Neural cell (in vitro differentiated cells): ENCODE results near the gene DPP7.

ENCODE experiments used
- EP300 ChIP-seq: fragments of 450-650 bp; conservative IDR thresholded peaks from 2 replicates; pipeline ENCODE4 v1.6.1; 2014; ENCODE audit warnings: antibody characterized with exemption, mild to moderate bottlenecking, moderate library complexity; ENCODE audit not compliant: poor library complexity, severe bottlenecking
- MXI1 ChIP-seq: fragments of 450-650 bp; conservative IDR thresholded peaks from 2 replicates; pipeline ENCODE4 v1.6.1; 2014; ENCODE audit warnings: antibody characterized with exemption, mild to moderate bottlenecking; ENCODE audit not compliant: poor library complexity, severe bottlenecking
- POLR2AphosphoS5 ChIP-seq: IDR thresholded peaks from 2 replicates; pipeline ENCODE4 v1.6.1; 2012
- TAF1 ChIP-seq: IDR thresholded peaks from 2 replicates; pipeline ENCODE4 v1.6.1; 2012; ENCODE audit warnings: low read depth
- TF ChIP-seq, protein P1 (sequence below): fragments of 450-650 bp; IDR thresholded peaks from 2 replicates; pipeline ENCODE4 v1.5.1; 2014; ENCODE audit warnings: antibody characterized with exemption, mild to moderate bottlenecking, moderate library complexity; ENCODE audit not compliant: poor library complexity, severe bottlenecking

- TF ChIP-seq, protein P1, sequence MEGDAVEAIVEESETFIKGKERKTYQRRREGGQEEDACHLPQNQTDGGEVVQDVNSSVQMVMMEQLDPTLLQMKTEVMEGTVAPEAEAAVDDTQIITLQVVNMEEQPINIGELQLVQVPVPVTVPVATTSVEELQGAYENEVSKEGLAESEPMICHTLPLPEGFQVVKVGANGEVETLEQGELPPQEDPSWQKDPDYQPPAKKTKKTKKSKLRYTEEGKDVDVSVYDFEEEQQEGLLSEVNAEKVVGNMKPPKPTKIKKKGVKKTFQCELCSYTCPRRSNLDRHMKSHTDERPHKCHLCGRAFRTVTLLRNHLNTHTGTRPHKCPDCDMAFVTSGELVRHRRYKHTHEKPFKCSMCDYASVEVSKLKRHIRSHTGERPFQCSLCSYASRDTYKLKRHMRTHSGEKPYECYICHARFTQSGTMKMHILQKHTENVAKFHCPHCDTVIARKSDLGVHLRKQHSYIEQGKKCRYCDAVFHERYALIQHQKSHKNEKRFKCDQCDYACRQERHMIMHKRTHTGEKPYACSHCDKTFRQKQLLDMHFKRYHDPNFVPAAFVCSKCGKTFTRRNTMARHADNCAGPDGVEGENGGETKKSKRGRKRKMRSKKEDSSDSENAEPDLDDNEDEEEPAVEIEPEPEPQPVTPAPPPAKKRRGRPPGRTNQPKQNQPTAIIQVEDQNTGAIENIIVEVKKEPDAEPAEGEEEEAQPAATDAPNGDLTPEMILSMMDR = no peak
- TF ChIP-seq EP300 = no peak
- TF ChIP-seq TAF1 = no peak
- TF ChIP-seq POLR2AphosphoS5 = no peak
- no peak for TF ChIP-seq MXI1
These were observed 5.0 kb downstream of the DPP7 start for GRCh38 chr9:137109250-137110146.
